ENCODE results near the gene SDF4.

The SDF4 gene

GRCh38 chr1:1240822-1241587, 9.2 kb upstream of the SDF4 start:
- H3K27me3 ChIP-seq (ENCODE audit: insufficient read depth, low read length): peaks cover 5% of the 10 kb centered on the region
- 86% methylated on average over 23 of the region's 23 CpGs for WGBS
- H3K4me1 ChIP-seq (ENCODE audit: insufficient read depth, low read length): no peaks in the 10 kb centered on the region
- H3K9ac ChIP-seq (ENCODE audit: low read depth, low read length): no peak overlapping the region
- no peak overlapping the region for H3K4me3 ChIP-seq (ENCODE audit: low read length)
- H3K9me3 ChIP-seq (ENCODE audit: insufficient read depth, low read depth, low read length): no peaks in the 10 kb centered on the region
- no peak overlapping the region for H3K27ac ChIP-seq (ENCODE audit: low read depth, low read length)
- no peaks in the 10 kb centered on the region for H3K36me3 ChIP-seq (ENCODE audit: insufficient read depth, low read length)

- no peak overlapping the region for H3K27ac ChIP-seq (ENCODE audit: low read depth, low read length)
Observed at GRCh38 chr1:1240348-1240732, 8.5 kb upstream of the SDF4 start.

GRCh38 chr1:1239614-1240347, 8.0 kb upstream of the SDF4 start:
- Histone ChIP-seq H3K27ac (ENCODE audit: low read depth, low read length) (no peak overlapping the region), H3K9ac (ENCODE audit: low read depth, low read length) (no peak overlapping the region), H3K36me3 (ENCODE audit: insufficient read depth, low read length) (no peaks in the 10 kb centered on the region), H3K4me3 (ENCODE audit: low read length) (no peak overlapping the region), H3K9me3 (ENCODE audit: insufficient read depth, low read depth, low read length) (no peaks in the 10 kb centered on the region), H3K27me3 (ENCODE audit: insufficient read depth, low read length) (no peaks in the 10 kb centered on the region), H3K4me1 (ENCODE audit: insufficient read depth, low read length) (no peaks in the 10 kb centered on the region)
- 87% methylated on average over 30 of the region's 30 CpGs for WGBS

More at GRCh38 chr1:1240348-1240732, 8.5 kb upstream of the SDF4 start:
- no peaks in the 10 kb centered on the region for H3K27me3 ChIP-seq (ENCODE audit: insufficient read depth, low read length)
- H3K4me1 ChIP-seq (ENCODE audit: insufficient read depth, low read length): no peaks in the 10 kb centered on the region
- no peaks in the 10 kb centered on the region for H3K36me3 ChIP-seq (ENCODE audit: insufficient read depth, low read length)
- H3K9ac ChIP-seq (ENCODE audit: low read depth, low read length): no peak overlapping the region
- H3K4me3 ChIP-seq (ENCODE audit: low read length): no peak overlapping the region
- no peaks in the 10 kb centered on the region for H3K9me3 ChIP-seq (ENCODE audit: insufficient read depth, low read depth, low read length)
- WGBS: 79% methylated on average over 3 of the region's 11 CpGs

GRCh38 chr1:1239227-1239613, 7.4 kb upstream of the SDF4 start:
- Histone ChIP-seq H3K27ac (ENCODE audit: low read depth, low read length) (no peak overlapping the region), H3K36me3 (ENCODE audit: insufficient read depth, low read length) (no peaks in the 10 kb centered on the region), H3K27me3 (ENCODE audit: insufficient read depth, low read length) (no peaks in the 10 kb centered on the region), H3K4me1 (ENCODE audit: insufficient read depth, low read length) (no peaks in the 10 kb centered on the region), H3K9me3 (ENCODE audit: insufficient read depth, low read depth, low read length) (no peaks in the 10 kb centered on the region), H3K4me3 (ENCODE audit: low read length) (no peak overlapping the region), H3K9ac (ENCODE audit: low read depth, low read length) (no peak overlapping the region)
- 86% methylated on average over 15 of the region's 15 CpGs for WGBS

GRCh38 chr1:1238702-1239178, 6.9 kb upstream of the SDF4 start:
- H3K9me3 ChIP-seq (ENCODE audit: insufficient read depth, low read depth, low read length): no peaks in the 10 kb centered on the region
- no peak overlapping the region for H3K4me3 ChIP-seq (ENCODE audit: low read length)
- H3K27me3 ChIP-seq (ENCODE audit: insufficient read depth, low read length): no peaks in the 10 kb centered on the region
- H3K9ac ChIP-seq (ENCODE audit: low read depth, low read length): no peak overlapping the region
- WGBS: 91% methylated on average over 19 of the region's 19 CpGs
- no peaks in the 10 kb centered on the region for H3K4me1 ChIP-seq (ENCODE audit: insufficient read depth, low read length)
- H3K36me3 ChIP-seq (ENCODE audit: insufficient read depth, low read length): peaks cover 4% of the 10 kb centered on the region; the same call in 1 of the 2 replicates
- H3K27ac ChIP-seq (ENCODE audit: low read depth, low read length): no peak overlapping the region

- H3K36me3 ChIP-seq (ENCODE audit: insufficient read depth, low read length): peaks cover 6% of the 10 kb centered on the region; the same call in 1 of the 2 replicates
- no peaks in the 10 kb centered on the region for H3K9me3 ChIP-seq (ENCODE audit: insufficient read depth, low read depth, low read length)
- WGBS: 88% methylated on average over 48 of the region's 48 CpGs
- H3K27me3 ChIP-seq (ENCODE audit: insufficient read depth, low read length): no peaks in the 10 kb centered on the region
- H3K9ac ChIP-seq (ENCODE audit: low read depth, low read length): no peak overlapping the region
- H3K4me3 ChIP-seq (ENCODE audit: low read length): no peak overlapping the region
- H3K4me1 ChIP-seq (ENCODE audit: insufficient read depth, low read length): no peaks in the 10 kb centered on the region
- 0 out of 2 replicates have a peak overlapping the region, but pooled peaks have one; percentile 35 for H3K27ac ChIP-seq (ENCODE audit: low read depth, low read length)
Observed at GRCh38 chr1:1237874-1238701, 6.3 kb upstream of the SDF4 start.

GRCh38 chr1:1236945-1237873, 5.4 kb upstream of the SDF4 start:
- no peaks in the 10 kb centered on the region for H3K4me1 ChIP-seq (ENCODE audit: insufficient read depth, low read length)

GRCh38 chr1:1236176-1236763, 4.5 kb upstream of the SDF4 start:
- Histone ChIP-seq H3K4me1 (ENCODE audit: insufficient read depth, low read length) (no peaks in the 10 kb centered on the region), H3K27ac (ENCODE audit: low read depth, low read length) (no peak overlapping the region)
- WGBS: 89% methylated on average over 22 of the region's 22 CpGs

More at GRCh38 chr1:1236945-1237873, 5.4 kb upstream of the SDF4 start:
- Histone ChIP-seq H3K27ac (ENCODE audit: low read depth, low read length) (peak overlapping the region; percentile 35; the same call in 1 of the 2 replicates), H3K4me3 (ENCODE audit: low read length) (no peak overlapping the region), H3K36me3 (ENCODE audit: insufficient read depth, low read length) (peaks cover 6% of the 10 kb centered on the region; the same call in 1 of the 2 replicates), H3K27me3 (ENCODE audit: insufficient read depth, low read length) (no peaks in the 10 kb centered on the region), H3K9me3 (ENCODE audit: insufficient read depth, low read depth, low read length) (no peaks in the 10 kb centered on the region), H3K9ac (ENCODE audit: low read depth, low read length) (peak overlapping the region; percentile 44; the same call in 1 of the 2 replicates)
- 79% methylated on average over 33 of the region's 34 CpGs for WGBS

GRCh38 chr1:1235016-1235744, 3.4 kb upstream of the SDF4 start:
- Histone ChIP-seq H3K4me1 (ENCODE audit: insufficient read depth, low read length) (0 out of 2 replicates have a peak, but pooled peaks cover 5% of the 10 kb centered on the region), H3K9ac (ENCODE audit: low read depth, low read length) (no peak overlapping the region), H3K36me3 (ENCODE audit: insufficient read depth, low read length) (peaks cover 6% of the 10 kb centered on the region; the same call in 1 of the 2 replicates), H3K27me3 (ENCODE audit: insufficient read depth, low read length) (no peaks in the 10 kb centered on the region), H3K9me3 (ENCODE audit: insufficient read depth, low read depth, low read length) (no peaks in the 10 kb centered on the region), H3K4me3 (ENCODE audit: low read length) (no peak overlapping the region), H3K27ac (ENCODE audit: low read depth, low read length) (no peak overlapping the region)
- 94% methylated on average over 27 of the region's 27 CpGs for WGBS

More at GRCh38 chr1:1236176-1236763, 4.5 kb upstream of the SDF4 start:
- Histone ChIP-seq H3K36me3 (ENCODE audit: insufficient read depth, low read length) (peaks cover 6% of the 10 kb centered on the region; the same call in 1 of the 2 replicates), H3K9me3 (ENCODE audit: insufficient read depth, low read depth, low read length) (no peaks in the 10 kb centered on the region), H3K9ac (ENCODE audit: low read depth, low read length) (no peak overlapping the region), H3K27me3 (ENCODE audit: insufficient read depth, low read length) (no peaks in the 10 kb centered on the region), H3K4me3 (ENCODE audit: low read length) (no peak overlapping the region)

All from HUES64 (cell line).